WTC11 (cell line): ENCODE measurements around the gene PTPN11. TPM values are rescaled to one million over a fixed set of nuclear protein-coding genes. Genes with fewer than 3 reads are reported as not detected.

Experiments
- ATAC-seq: fragments of 200-7000 bp; cut with Tn5 transposase; 2 replicates; pipeline ENCODE4 v1.10.0; 2021; ENCODE audit warnings: mild to moderate bottlenecking, moderate library complexity
- CTCF ChIA-PET: fragments of 300-600 bp; sonication (Branson Sonifier 250); formaldehyde crosslinking; loops from one replicate; lab custom pipeline; 2021; ENCODE audit warnings: antibody characterized with exemption; lab: Charles Lee
- POLR2A ChIA-PET: fragments of 350-600 bp; sonication (Branson Sonifier 250); formaldehyde crosslinking; loops from one replicate; lab custom pipeline; 2021; ENCODE audit warnings: antibody characterized with exemption; lab: Charles Lee
- DNase-seq: peaks from one replicate; pipeline ENCODE4 v3.0.0; 2021; ENCODE audit warnings: low spot score
- H3K27ac Mint-ChIP-seq: 2 replicates; pipeline ENCODE4 v1.8.0; 2021; ENCODE audit warnings: mixed read lengths
- H3K27me3 Mint-ChIP-seq: 2 replicates; pipeline ENCODE4 v1.8.0; 2021; ENCODE audit warnings: low read depth, mild to moderate bottlenecking, moderate library complexity, mixed read lengths
- H3K36me3 Mint-ChIP-seq: 2 replicates; pipeline ENCODE4 v1.8.0; 2021; ENCODE audit warnings: mixed read lengths
- H3K4me1 Mint-ChIP-seq: 2 replicates; pipeline ENCODE4 v1.8.0; 2022; ENCODE audit warnings: mixed read lengths
- H3K4me3 Mint-ChIP-seq: 2 replicates; pipeline ENCODE4 v1.8.0; 2021; ENCODE audit warnings: mild to moderate bottlenecking, moderate library complexity, mixed read lengths
- H3K9me3 Mint-ChIP-seq: 2 replicates; pipeline ENCODE4 v1.8.0; 2021; ENCODE audit warnings: mixed read lengths
- ESRRA ChIP-seq: sonication (generic); formaldehyde crosslinking; IDR thresholded peaks from 2 replicates; pipeline ENCODE4 v1.8.1; 2022; ENCODE audit warnings: mild to moderate bottlenecking, missing genetic modification reagents, borderline replicate concordance
- ETV6 ChIP-seq: sonication (generic); formaldehyde crosslinking; IDR thresholded peaks from 2 replicates; pipeline ENCODE4 v1.8.1; 2022; ENCODE audit warnings: mild to moderate bottlenecking, missing genetic modification reagents
- FOXK1 ChIP-seq: sonication (generic); formaldehyde crosslinking; IDR thresholded peaks from 2 replicates; pipeline ENCODE4 v1.8.0; 2022; ENCODE audit warnings: mild to moderate bottlenecking, moderate library complexity, missing genetic modification reagents
- FOXP1 ChIP-seq: sonication (generic); formaldehyde crosslinking; IDR thresholded peaks from 2 replicates; pipeline ENCODE4 v1.8.0; 2022; ENCODE audit warnings: missing genetic modification reagents, mild to moderate bottlenecking, moderate library complexity, borderline replicate concordance
- GABPB1 ChIP-seq: sonication (generic); formaldehyde crosslinking; IDR thresholded peaks from 2 replicates; pipeline ENCODE4 v1.8.1; 2023; ENCODE audit warnings: mild to moderate bottlenecking, missing genetic modification reagents
- NR2C2 ChIP-seq: sonication (generic); formaldehyde crosslinking; IDR thresholded peaks from 2 replicates; pipeline ENCODE4 v1.8.0; 2022; ENCODE audit warnings: mild to moderate bottlenecking, missing genetic modification reagents
- NR3C1 ChIP-seq: sonication (generic); formaldehyde crosslinking; conservative IDR thresholded peaks from 2 replicates; pipeline ENCODE4 v1.8.1; 2023; ENCODE audit warnings: low read depth, mild to moderate bottlenecking, missing genetic modification reagents
- SP1 ChIP-seq: sonication (generic); formaldehyde crosslinking; conservative IDR thresholded peaks from 2 replicates; pipeline ENCODE4 v1.8.1; 2022; ENCODE audit warnings: missing genetic modification reagents
- TEAD1 ChIP-seq: sonication (generic); formaldehyde crosslinking; IDR thresholded peaks from 2 replicates; pipeline ENCODE4 v1.8.0; 2022; ENCODE audit warnings: mild to moderate bottlenecking, missing genetic modification reagents
- TP53 ChIP-seq: sonication (generic); formaldehyde crosslinking; IDR thresholded peaks from 2 replicates; pipeline ENCODE4 v1.8.1; 2023; ENCODE audit warnings: mild to moderate bottlenecking, missing genetic modification reagents
- ZNF121 ChIP-seq: sonication (generic); formaldehyde crosslinking; IDR thresholded peaks from 2 replicates; pipeline ENCODE4 v1.8.0; 2023; ENCODE audit warnings: missing genetic modification reagents
- total RNA-seq: library from RNA; stranded (reverse); gene quantifications from 3 replicates; pipeline ENCODE4 v1.2.3, GENCODE V29; 2021
- TF ChIP-seq, protein P1 (sequence below): sonication (generic); formaldehyde crosslinking; IDR thresholded peaks from 2 replicates; pipeline ENCODE4 v1.8.0; 2023; ENCODE audit warnings: missing genetic modification reagents, mild to moderate bottlenecking, borderline replicate concordance
- TF ChIP-seq, protein P2 (sequence below): sonication (generic); formaldehyde crosslinking; IDR thresholded peaks from 2 replicates; pipeline ENCODE4 v1.8.0; 2022; ENCODE audit warnings: mild to moderate bottlenecking, missing genetic modification reagents
- TF ChIP-seq, protein P3 (sequence below): sonication (generic); formaldehyde crosslinking; IDR thresholded peaks from 2 replicates; pipeline ENCODE4 v1.8.0; 2023; ENCODE audit warnings: mild to moderate bottlenecking, missing genetic modification reagents
- TF ChIP-seq, protein P4 (sequence below): sonication (generic); formaldehyde crosslinking; IDR thresholded peaks from 2 replicates; pipeline ENCODE4 v1.8.1; 2023; ENCODE audit warnings: mild to moderate bottlenecking, missing genetic modification reagents, moderate library complexity
- TF ChIP-seq, protein P5 (sequence below): fragments of 250-450 bp; sonication (Bioruptor Pico); conservative IDR thresholded peaks from 2 replicates; pipeline ENCODE4 v1.9.0; 2021; ENCODE audit warnings: mild to moderate bottlenecking
- TF ChIP-seq, protein P6 (sequence below): sonication (generic); formaldehyde crosslinking; IDR thresholded peaks from 2 replicates; pipeline ENCODE4 v1.8.1; 2023; ENCODE audit warnings: mild to moderate bottlenecking, moderate library complexity, missing genetic modification reagents
- TF ChIP-seq, protein P7 (sequence below): sonication (generic); formaldehyde crosslinking; IDR thresholded peaks from 2 replicates; pipeline ENCODE4 v1.8.1; 2023; ENCODE audit warnings: mild to moderate bottlenecking, missing genetic modification reagents
- TF ChIP-seq, protein P8 (sequence below): sonication (generic); formaldehyde crosslinking; IDR thresholded peaks from 2 replicates; pipeline ENCODE4 v1.8.0; 2022; ENCODE audit warnings: mild to moderate bottlenecking, missing genetic modification reagents

PTPN11 gene
- total RNA-seq, 1 experiment from 2014 or later, result 112 TPM

DNA sequence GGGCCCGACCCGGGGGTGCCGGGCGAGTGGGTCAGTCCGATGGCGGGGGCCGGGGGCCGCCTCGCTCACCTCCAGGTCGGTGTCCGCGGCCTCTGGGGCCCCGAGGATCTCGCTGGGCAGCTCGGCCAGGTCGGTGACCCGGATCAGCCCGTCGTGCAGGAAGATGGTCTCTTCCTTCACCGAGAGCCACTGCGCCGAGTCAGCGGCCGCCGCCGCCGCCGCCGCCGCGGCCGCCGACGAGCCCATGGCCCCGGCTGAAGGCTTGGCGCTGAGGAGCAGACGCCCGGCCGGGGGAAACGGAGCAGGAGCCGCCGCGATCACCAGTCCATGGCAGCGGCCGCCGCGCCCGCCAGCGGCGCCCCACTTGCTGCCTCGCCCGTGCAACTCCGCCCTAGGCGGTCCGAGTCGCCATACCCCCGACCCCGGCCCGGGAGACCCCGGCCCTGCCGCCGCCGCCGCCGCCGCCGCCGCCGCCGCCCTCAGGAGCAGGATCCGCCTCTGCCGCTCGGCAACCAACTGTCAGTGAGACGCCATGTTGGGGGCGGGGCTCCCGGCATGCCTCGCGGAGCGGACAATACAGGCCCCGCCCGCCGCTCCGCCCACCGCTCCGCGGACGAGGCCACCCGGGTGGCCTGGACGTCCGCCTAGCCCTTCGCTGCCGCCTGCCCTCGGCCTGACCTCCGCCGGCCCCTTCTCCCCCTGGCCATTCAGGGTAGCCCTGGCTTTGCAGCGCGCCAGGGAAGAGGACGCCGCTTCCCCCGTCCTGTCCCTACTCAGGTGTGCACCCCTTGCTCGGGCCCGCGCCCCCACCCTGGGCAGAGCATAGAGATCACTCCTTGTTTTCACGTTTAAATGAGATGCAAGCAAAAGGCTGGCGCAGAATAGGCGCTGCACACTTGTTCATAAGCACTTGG, 36.6 kb upstream of the PTPN11 start, which contains the start of gene HECTD4:
Gene HECTD4 (minus strand): TSS at position 549 of the 914 bp plus-strand sequence. CDS start 303 bp downstream, at position 246.
- ChIA-PET CTCF (interaction anchor here (1.9 kb wide), 1 partner anchor 184 kb away, joined by 5 read pairs; no protein-coding TSS in a partner anchor), POLR2A (interaction anchor here (0.5 kb wide), 1 partner anchor 47 kb away, joined by 3 read pairs; no protein-coding TSS in a partner anchor)
- no peaks in the 10 kb centered on the region for H3K27me3 Mint-ChIP-seq
- no peaks in the 10 kb centered on the region; the same call in 1 of the 2 replicates for H3K36me3 Mint-ChIP-seq
- peak within 1 kb of the TSS; percentile 98 for H3K4me3 Mint-ChIP-seq
- H3K27ac Mint-ChIP-seq, result peak within 1 kb of the TSS; percentile 95
- ATAC-seq (peak; percentile 94), DNase-seq (peak; percentile 97)
- peaks cover 21% of the 10 kb centered on the region for H3K4me1 Mint-ChIP-seq
- no peaks in the 10 kb centered on the region for H3K9me3 Mint-ChIP-seq
- TF ChIP-seq, protein P1, sequence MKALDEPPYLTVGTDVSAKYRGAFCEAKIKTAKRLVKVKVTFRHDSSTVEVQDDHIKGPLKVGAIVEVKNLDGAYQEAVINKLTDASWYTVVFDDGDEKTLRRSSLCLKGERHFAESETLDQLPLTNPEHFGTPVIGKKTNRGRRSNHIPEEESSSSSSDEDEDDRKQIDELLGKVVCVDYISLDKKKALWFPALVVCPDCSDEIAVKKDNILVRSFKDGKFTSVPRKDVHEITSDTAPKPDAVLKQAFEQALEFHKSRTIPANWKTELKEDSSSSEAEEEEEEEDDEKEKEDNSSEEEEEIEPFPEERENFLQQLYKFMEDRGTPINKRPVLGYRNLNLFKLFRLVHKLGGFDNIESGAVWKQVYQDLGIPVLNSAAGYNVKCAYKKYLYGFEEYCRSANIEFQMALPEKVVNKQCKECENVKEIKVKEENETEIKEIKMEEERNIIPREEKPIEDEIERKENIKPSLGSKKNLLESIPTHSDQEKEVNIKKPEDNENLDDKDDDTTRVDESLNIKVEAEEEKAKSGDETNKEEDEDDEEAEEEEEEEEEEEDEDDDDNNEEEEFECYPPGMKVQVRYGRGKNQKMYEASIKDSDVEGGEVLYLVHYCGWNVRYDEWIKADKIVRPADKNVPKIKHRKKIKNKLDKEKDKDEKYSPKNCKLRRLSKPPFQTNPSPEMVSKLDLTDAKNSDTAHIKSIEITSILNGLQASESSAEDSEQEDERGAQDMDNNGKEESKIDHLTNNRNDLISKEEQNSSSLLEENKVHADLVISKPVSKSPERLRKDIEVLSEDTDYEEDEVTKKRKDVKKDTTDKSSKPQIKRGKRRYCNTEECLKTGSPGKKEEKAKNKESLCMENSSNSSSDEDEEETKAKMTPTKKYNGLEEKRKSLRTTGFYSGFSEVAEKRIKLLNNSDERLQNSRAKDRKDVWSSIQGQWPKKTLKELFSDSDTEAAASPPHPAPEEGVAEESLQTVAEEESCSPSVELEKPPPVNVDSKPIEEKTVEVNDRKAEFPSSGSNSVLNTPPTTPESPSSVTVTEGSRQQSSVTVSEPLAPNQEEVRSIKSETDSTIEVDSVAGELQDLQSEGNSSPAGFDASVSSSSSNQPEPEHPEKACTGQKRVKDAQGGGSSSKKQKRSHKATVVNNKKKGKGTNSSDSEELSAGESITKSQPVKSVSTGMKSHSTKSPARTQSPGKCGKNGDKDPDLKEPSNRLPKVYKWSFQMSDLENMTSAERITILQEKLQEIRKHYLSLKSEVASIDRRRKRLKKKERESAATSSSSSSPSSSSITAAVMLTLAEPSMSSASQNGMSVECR (CRISPR knock-in tag), result no peak
- TF ChIP-seq TP53 (CRISPR knock-in tag), result peak; percentile 53; the same call in 1 of the 2 replicates
- TF ChIP-seq, protein P2, sequence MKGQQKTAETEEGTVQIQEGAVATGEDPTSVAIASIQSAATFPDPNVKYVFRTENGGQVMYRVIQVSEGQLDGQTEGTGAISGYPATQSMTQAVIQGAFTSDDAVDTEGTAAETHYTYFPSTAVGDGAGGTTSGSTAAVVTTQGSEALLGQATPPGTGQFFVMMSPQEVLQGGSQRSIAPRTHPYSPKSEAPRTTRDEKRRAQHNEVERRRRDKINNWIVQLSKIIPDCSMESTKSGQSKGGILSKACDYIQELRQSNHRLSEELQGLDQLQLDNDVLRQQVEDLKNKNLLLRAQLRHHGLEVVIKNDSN, result no peak
- TF ChIP-seq, protein P3, sequence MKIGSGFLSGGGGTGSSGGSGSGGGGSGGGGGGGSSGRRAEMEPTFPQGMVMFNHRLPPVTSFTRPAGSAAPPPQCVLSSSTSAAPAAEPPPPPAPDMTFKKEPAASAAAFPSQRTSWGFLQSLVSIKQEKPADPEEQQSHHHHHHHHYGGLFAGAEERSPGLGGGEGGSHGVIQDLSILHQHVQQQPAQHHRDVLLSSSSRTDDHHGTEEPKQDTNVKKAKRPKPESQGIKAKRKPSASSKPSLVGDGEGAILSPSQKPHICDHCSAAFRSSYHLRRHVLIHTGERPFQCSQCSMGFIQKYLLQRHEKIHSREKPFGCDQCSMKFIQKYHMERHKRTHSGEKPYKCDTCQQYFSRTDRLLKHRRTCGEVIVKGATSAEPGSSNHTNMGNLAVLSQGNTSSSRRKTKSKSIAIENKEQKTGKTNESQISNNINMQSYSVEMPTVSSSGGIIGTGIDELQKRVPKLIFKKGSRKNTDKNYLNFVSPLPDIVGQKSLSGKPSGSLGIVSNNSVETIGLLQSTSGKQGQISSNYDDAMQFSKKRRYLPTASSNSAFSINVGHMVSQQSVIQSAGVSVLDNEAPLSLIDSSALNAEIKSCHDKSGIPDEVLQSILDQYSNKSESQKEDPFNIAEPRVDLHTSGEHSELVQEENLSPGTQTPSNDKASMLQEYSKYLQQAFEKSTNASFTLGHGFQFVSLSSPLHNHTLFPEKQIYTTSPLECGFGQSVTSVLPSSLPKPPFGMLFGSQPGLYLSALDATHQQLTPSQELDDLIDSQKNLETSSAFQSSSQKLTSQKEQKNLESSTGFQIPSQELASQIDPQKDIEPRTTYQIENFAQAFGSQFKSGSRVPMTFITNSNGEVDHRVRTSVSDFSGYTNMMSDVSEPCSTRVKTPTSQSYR (CRISPR knock-in tag), result 0 out of 2 replicates have a peak, but pooled peaks have one; percentile 29
- no peak for TF ChIP-seq ETV6 (CRISPR knock-in tag)
- TF ChIP-seq FOXK1 (CRISPR knock-in tag), result peak; percentile 75; the same call in 1 of the 2 replicates
- peak; percentile 76; the same call in 1 of the 2 replicates for TF ChIP-seq TEAD1 (CRISPR knock-in tag)
- TF ChIP-seq, protein P4, sequence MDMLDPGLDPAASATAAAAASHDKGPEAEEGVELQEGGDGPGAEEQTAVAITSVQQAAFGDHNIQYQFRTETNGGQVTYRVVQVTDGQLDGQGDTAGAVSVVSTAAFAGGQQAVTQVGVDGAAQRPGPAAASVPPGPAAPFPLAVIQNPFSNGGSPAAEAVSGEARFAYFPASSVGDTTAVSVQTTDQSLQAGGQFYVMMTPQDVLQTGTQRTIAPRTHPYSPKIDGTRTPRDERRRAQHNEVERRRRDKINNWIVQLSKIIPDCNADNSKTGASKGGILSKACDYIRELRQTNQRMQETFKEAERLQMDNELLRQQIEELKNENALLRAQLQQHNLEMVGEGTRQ, result 0 out of 2 replicates have a peak, but pooled peaks have one; percentile 10
- TF ChIP-seq, protein P5, sequence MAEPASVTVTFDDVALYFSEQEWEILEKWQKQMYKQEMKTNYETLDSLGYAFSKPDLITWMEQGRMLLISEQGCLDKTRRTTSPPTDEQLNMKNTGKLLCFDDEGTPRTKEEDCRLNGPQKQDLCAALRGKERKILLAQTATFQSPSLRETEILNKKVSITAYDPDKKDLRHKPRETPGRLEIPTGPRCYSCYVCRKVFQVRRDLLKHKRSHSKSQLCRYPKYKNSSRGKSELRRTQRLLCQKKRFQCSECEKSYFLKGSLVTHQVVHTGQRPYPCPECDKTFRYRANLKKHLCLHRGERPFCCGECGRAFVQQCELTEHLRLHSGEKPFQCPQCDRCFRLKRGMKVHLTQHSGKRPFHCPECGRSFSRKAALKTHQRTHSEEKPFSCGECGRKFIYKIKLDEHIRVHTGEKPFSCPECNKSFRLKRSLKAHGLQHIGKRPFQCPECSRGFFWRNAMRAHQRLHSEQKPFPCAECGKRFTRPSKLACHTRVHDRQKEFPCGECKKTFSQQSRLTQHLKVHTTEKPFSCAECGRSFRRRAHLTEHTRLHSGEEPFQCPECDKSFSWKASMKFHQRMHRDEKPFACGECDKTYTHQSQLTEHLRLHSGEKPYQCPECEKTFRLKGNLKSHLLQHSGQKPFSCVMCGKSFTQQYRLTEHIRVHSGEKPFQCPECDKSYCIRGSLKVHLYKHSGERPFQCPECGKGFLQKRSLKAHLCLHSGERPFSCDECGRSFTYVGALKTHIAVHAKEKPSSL (CRISPR knock-in tag), result no peak
- TF ChIP-seq, protein P6, sequence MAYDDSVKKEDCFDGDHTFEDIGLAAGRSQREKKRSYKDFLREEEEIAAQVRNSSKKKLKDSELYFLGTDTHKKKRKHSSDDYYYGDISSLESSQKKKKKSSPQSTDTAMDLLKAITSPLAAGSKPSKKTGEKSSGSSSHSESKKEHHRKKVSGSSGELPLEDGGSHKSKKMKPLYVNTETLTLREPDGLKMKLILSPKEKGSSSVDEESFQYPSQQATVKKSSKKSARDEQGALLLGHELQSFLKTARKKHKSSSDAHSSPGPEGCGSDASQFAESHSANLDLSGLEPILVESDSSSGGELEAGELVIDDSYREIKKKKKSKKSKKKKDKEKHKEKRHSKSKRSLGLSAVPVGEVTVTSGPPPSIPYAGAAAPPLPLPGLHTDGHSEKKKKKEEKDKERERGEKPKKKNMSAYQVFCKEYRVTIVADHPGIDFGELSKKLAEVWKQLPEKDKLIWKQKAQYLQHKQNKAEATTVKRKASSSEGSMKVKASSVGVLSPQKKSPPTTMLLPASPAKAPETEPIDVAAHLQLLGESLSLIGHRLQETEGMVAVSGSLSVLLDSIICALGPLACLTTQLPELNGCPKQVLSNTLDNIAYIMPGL (CRISPR knock-in tag), result 0 out of 2 replicates have a peak, but pooled peaks have one; percentile 18
- no peak for TF ChIP-seq ESRRA (CRISPR knock-in tag)
- no peak for TF ChIP-seq NR3C1 (CRISPR knock-in tag)
- TF ChIP-seq SP1 (CRISPR knock-in tag), result peak; percentile 99
- TF ChIP-seq, protein P7, sequence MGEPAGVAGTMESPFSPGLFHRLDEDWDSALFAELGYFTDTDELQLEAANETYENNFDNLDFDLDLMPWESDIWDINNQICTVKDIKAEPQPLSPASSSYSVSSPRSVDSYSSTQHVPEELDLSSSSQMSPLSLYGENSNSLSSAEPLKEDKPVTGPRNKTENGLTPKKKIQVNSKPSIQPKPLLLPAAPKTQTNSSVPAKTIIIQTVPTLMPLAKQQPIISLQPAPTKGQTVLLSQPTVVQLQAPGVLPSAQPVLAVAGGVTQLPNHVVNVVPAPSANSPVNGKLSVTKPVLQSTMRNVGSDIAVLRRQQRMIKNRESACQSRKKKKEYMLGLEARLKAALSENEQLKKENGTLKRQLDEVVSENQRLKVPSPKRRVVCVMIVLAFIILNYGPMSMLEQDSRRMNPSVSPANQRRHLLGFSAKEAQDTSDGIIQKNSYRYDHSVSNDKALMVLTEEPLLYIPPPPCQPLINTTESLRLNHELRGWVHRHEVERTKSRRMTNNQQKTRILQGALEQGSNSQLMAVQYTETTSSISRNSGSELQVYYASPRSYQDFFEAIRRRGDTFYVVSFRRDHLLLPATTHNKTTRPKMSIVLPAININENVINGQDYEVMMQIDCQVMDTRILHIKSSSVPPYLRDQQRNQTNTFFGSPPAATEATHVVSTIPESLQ, result no peak
- peak; percentile 100 for TF ChIP-seq ZNF121 (CRISPR knock-in tag)
- TF ChIP-seq, protein P8, sequence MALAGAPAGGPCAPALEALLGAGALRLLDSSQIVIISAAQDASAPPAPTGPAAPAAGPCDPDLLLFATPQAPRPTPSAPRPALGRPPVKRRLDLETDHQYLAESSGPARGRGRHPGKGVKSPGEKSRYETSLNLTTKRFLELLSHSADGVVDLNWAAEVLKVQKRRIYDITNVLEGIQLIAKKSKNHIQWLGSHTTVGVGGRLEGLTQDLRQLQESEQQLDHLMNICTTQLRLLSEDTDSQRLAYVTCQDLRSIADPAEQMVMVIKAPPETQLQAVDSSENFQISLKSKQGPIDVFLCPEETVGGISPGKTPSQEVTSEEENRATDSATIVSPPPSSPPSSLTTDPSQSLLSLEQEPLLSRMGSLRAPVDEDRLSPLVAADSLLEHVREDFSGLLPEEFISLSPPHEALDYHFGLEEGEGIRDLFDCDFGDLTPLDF (CRISPR knock-in tag), result no peak
- TF ChIP-seq NR2C2, result peak; percentile 43; the same call in 1 of the 2 replicates
- peak; percentile 17 for TF ChIP-seq FOXP1 (CRISPR knock-in tag)
- peak; percentile 61; the same call in 1 of the 2 replicates for TF ChIP-seq GABPB1
